H9 (cell line): ENCODE measurements around the gene NTSR2. TPM values are rescaled to one million over a fixed set of nuclear protein-coding genes. Genes with fewer than 3 reads are reported as not detected.

Experiments
- DNase-seq: peaks from one replicate; pipeline ENCODE4 v3.0.0-alpha.2; 2017
- H2AFZ ChIP-seq: one replicate; pipeline ENCODE4 v1.6.1; 2013; ENCODE audit warnings: mild to moderate bottlenecking, low read length, control low read depth, moderate library complexity
- H2AK5ac ChIP-seq: 2 replicates; pipeline ENCODE4 v1.6.1; 2013; ENCODE audit warnings: low read length, control low read depth, mixed read lengths; ENCODE audit not compliant: insufficient read length
- H2BK120ac ChIP-seq: one replicate; pipeline ENCODE4 v1.6.1; 2013; ENCODE audit warnings: low read depth, mild to moderate bottlenecking, low read length, control low read depth, inconsistent platforms; ENCODE audit not compliant: poor library complexity, severe bottlenecking
- H2BK12ac ChIP-seq: 2 replicates; pipeline ENCODE4 v1.6.1; 2013; ENCODE audit warnings: low read length, control low read depth, mixed read lengths, low read depth; ENCODE audit not compliant: insufficient read length
- H2BK15ac ChIP-seq: 2 replicates; pipeline ENCODE4 v1.6.1; 2013; ENCODE audit warnings: low read depth, low read length, control low read depth
- H2BK20ac ChIP-seq: one replicate; pipeline ENCODE4 v1.6.1; 2013; ENCODE audit warnings: low read depth, mild to moderate bottlenecking, low read length, control low read depth, inconsistent platforms; ENCODE audit not compliant: poor library complexity, severe bottlenecking
- H2BK5ac ChIP-seq: 2 replicates; pipeline ENCODE4 v1.6.1; 2013; ENCODE audit warnings: low read length, control low read depth, mixed read lengths; ENCODE audit not compliant: insufficient read length
- H3K14ac ChIP-seq: 2 replicates; pipeline ENCODE4 v1.6.1; 2013; ENCODE audit warnings: low read length, control low read depth; ENCODE audit not compliant: insufficient read depth
- H3K18ac ChIP-seq: 2 replicates; pipeline ENCODE4 v1.6.1; 2013; ENCODE audit warnings: low read depth, mild to moderate bottlenecking, mixed read lengths, low read length, control low read depth; ENCODE audit not compliant: insufficient read length
- H3K23ac ChIP-seq: 2 replicates; pipeline ENCODE4 v1.6.1; 2013; ENCODE audit warnings: low read length, control low read depth, mixed read lengths, low read depth; ENCODE audit not compliant: insufficient read length
- H3K23me2 ChIP-seq: 2 replicates; pipeline ENCODE4 v1.6.1; 2013; ENCODE audit warnings: low read depth, mild to moderate bottlenecking, mixed read lengths, low read length, control low read depth; ENCODE audit not compliant: insufficient read length, poor library complexity, severe bottlenecking
- H3K27ac ChIP-seq: 2 replicates; pipeline ENCODE4 v1.5.1; 2013; ENCODE audit warnings: low read length, control low read depth, mixed read lengths, low read depth; ENCODE audit not compliant: insufficient read length
- H3K27me3 ChIP-seq: 2 replicates; pipeline ENCODE4 v1.6.1; 2013; ENCODE audit warnings: low read length, control low read depth, inconsistent platforms; ENCODE audit not compliant: insufficient read depth
- H3K4ac ChIP-seq: 2 replicates; pipeline ENCODE4 v1.6.1; 2013; ENCODE audit warnings: low read depth, mild to moderate bottlenecking, control low read depth, inconsistent platforms, low read length, moderate library complexity
- H3K4me1 ChIP-seq: 2 replicates; pipeline ENCODE4 v1.6.1; 2013; ENCODE audit warnings: low read length, control low read depth, inconsistent platforms; ENCODE audit not compliant: insufficient read depth
- H3K4me2 ChIP-seq: 2 replicates; pipeline ENCODE4 v1.6.1; 2013; ENCODE audit warnings: low read length, control low read depth, mixed read lengths; ENCODE audit not compliant: insufficient read length, insufficient read depth
- H3K56ac ChIP-seq: 2 replicates; pipeline ENCODE4 v1.6.1; 2013; ENCODE audit warnings: low read depth, mild to moderate bottlenecking, mixed read lengths, low read length, control low read depth; ENCODE audit not compliant: insufficient read length
- H3K79me1 ChIP-seq: 2 replicates; pipeline ENCODE4 v1.6.1; 2013; ENCODE audit warnings: low read depth, mild to moderate bottlenecking, moderate library complexity, low read length, control low read depth, inconsistent platforms; ENCODE audit not compliant: insufficient read depth, poor library complexity, severe bottlenecking
- H3K79me2 ChIP-seq: 2 replicates; pipeline ENCODE4 v1.6.1; 2013; ENCODE audit warnings: low read length, control low read depth, inconsistent platforms; ENCODE audit not compliant: insufficient read depth
- H3K9ac ChIP-seq: 2 replicates; pipeline ENCODE4 v1.6.1; 2013; ENCODE audit warnings: low read length, control low read depth, mixed read lengths; ENCODE audit not compliant: insufficient read length; ENCODE audit errors: extremely low read depth
- H3K9me3 ChIP-seq: one replicate; pipeline ENCODE4 v1.6.1; 2013; ENCODE audit warnings: low read depth, low read length, inconsistent platforms; ENCODE audit not compliant: control insufficient read depth
- H3T11ph ChIP-seq: one replicate; pipeline ENCODE4 v1.6.1; 2013; ENCODE audit warnings: mild to moderate bottlenecking, low read length, control low read depth, inconsistent platforms
- H4K20me1 ChIP-seq: one replicate; pipeline ENCODE4 v1.6.1; 2013; ENCODE audit not compliant: control insufficient read depth, insufficient read length, insufficient read depth
- H4K5ac ChIP-seq: 2 replicates; pipeline ENCODE4 v1.6.1; 2013; ENCODE audit warnings: low read depth, mild to moderate bottlenecking, mixed read lengths, low read length, control low read depth; ENCODE audit not compliant: insufficient read length
- H4K8ac ChIP-seq: replicated peaks from 2 replicates; pipeline ENCODE4 v1.6.1; 2013; ENCODE audit warnings: low read length, control low read depth, mixed read lengths, low read depth; ENCODE audit not compliant: insufficient read length
- H4K91ac ChIP-seq: 2 replicates; pipeline ENCODE4 v1.6.1; 2013; ENCODE audit warnings: low read depth, mild to moderate bottlenecking, moderate library complexity, mixed read lengths, low read length, control low read depth; ENCODE audit not compliant: insufficient read length
- H3K27ac Mint-ChIP-seq, 3 experiments: 2 replicates in 2 of 3; 3 replicates in 1 of 3; pipeline ENCODE4 v1.8.0; 2020 to 2021; ENCODE audit warnings: mixed read lengths in 3 of 3, mild to moderate bottlenecking in 1 of 3, moderate library complexity in 1 of 3
- H3K27me3 Mint-ChIP-seq: 2 replicates; pipeline ENCODE4 v1.8.0; 2021; ENCODE audit warnings: low read depth, mild to moderate bottlenecking, moderate library complexity, mixed read lengths
- H3K36me3 Mint-ChIP-seq, 3 experiments: 2 replicates in 2 of 3; 3 replicates in 1 of 3; pipeline ENCODE4 v1.8.0; 2020 to 2021; ENCODE audit warnings: low read depth in 3 of 3, mixed read lengths in 3 of 3; ENCODE audit not compliant: insufficient read depth in 1 of 3
- H3K4me1 Mint-ChIP-seq, 2 experiments: 2 replicates each; pipeline ENCODE4 v1.8.0; 2020; ENCODE audit warnings: mixed read lengths in 2 of 2
- H3K4me3 Mint-ChIP-seq, 2 experiments: 2 replicates in 1 of 2; 3 replicates in 1 of 2; pipeline ENCODE4 v1.8.0; 2020 to 2021; ENCODE audit warnings: mild to moderate bottlenecking in 2 of 2, mixed read lengths in 2 of 2, moderate library complexity in 1 of 2
- H3K9me3 Mint-ChIP-seq, 2 experiments: 2 replicates in 1 of 2; 3 replicates in 1 of 2; pipeline ENCODE4 v1.8.0; 2020; ENCODE audit warnings: mild to moderate bottlenecking in 2 of 2, mixed read lengths in 2 of 2, moderate library complexity in 1 of 2
- CTCF ChIP-seq: fragments of 200-600 bp; sonication (generic); conservative IDR thresholded peaks from 3 replicates; pipeline ENCODE4 v1.8.0; 2021; ENCODE audit warnings: antibody characterized with exemption, mild to moderate bottlenecking
- WGBS: extraction: QIAGEN DNeasy Blood & Tissue Kit; methylation state at CpG from one replicate; pipeline ENCODE4 v1.1.7; 2013; ENCODE audit warnings: missing lambda C conversion rate, low lambda C conversion rate, mixed read lengths; ENCODE audit not compliant: insufficient read length; ENCODE audit errors: extremely low coverage; 5-methylcytosine and 5-hydroxymethylcytosine counted together
- total RNA-seq: library from RNA; stranded (reverse); gene quantifications from 2 replicates; pipeline ENCODE4 v1.2.1, GENCODE V29; 2021

The NTSR2 gene
- total RNA-seq, 1 experiment from 2014 or later: not detected

- no peaks in the 10 kb centered on the region for H3K9me3 Mint-ChIP-seq
- TF ChIP-seq CTCF: no peak
- no peaks in the 10 kb centered on the region for H3K23me2 ChIP-seq
Measured at GRCh38 chr2:11691076-11691660, 21.2 kb upstream of the NTSR2 start.

More at GRCh38 chr2:11691076-11691660, 21.2 kb upstream of the NTSR2 start:
- Histone ChIP-seq H3K14ac (no peak overlapping the region), H3K23ac (no peak overlapping the region), H2AFZ (no peak overlapping the region), H2BK120ac (no peak overlapping the region), H2BK20ac (no peak overlapping the region), H3K27ac (no peak overlapping the region), H3K27me3 (no peaks in the 10 kb centered on the region), H2AK5ac (no peak overlapping the region), H2BK5ac (no peak overlapping the region), H3K4me2 (no peak overlapping the region), H3K9me3 (no peaks in the 10 kb centered on the region), H3K9ac (no peak overlapping the region), H3T11ph (no peak overlapping the region), H3K18ac (no peak overlapping the region), H4K91ac (no peak overlapping the region), H4K5ac (no peak overlapping the region), H2BK12ac (no peak overlapping the region), H4K8ac (no peak overlapping the region), H3K4ac (no peak overlapping the region), H3K56ac (no peak overlapping the region), H3K4me1 (no peaks in the 10 kb centered on the region), H4K20me1 (no peaks in the 10 kb centered on the region), H3K79me2 (no peaks in the 10 kb centered on the region), H3K79me1 (no peaks in the 10 kb centered on the region), H2BK15ac (no peak overlapping the region)
- H3K4me1 Mint-ChIP-seq: peaks cover 11% of the 10 kb centered on the region in 2 experiments
- no peak overlapping the region for H3K4me3 Mint-ChIP-seq
- no peaks in the 10 kb centered on the region; a peak in 1 of 7 replicates for H3K36me3 Mint-ChIP-seq
- no peak for DNase-seq
- no CpG with 5 or more reads among the region's 5 CpGs for WGBS
- H3K27ac Mint-ChIP-seq: no peak overlapping the region
- H3K27me3 Mint-ChIP-seq: peaks cover 8% of the 10 kb centered on the region
